GM12878 (cell line): ENCODE results near the gene NPTX1. TPM values are rescaled to one million over a fixed set of nuclear protein-coding genes. Genes with fewer than 3 reads are reported as not detected.

Source experiments
- ATAC-seq: fragments of 200-7000 bp; cut with Tn5 transposase; 3 replicates; pipeline ENCODE4 v1.9.1; 2020; ENCODE audit warnings: mild to moderate bottlenecking, moderate library complexity
- BruUV-seq: library from RNA; stranded (reverse); fragments of 400-500 nt; replicated peaks from 2 replicates; lab custom pipeline; 2021; lab: Mats Ljungman, UMichigan
- CTCF ChIA-PET: fragments of 300-600 bp; sonication (Branson Sonifier 250); formaldehyde crosslinking; extraction: SDS; loops from one replicate; lab custom pipeline; 2021; ENCODE audit warnings: inconsistent platforms; lab: Yijun Ruan, JAX
- POLR2A ChIA-PET: fragments of 350-600 bp; formaldehyde crosslinking; extraction: SDS; loops from one replicate; lab custom pipeline; 2021; ENCODE audit warnings: inconsistent platforms; lab: Charles Lee
- RAD21 ChIA-PET: fragments of 300-600 bp; sonication (Branson Sonifier 250); formaldehyde crosslinking; loops from one replicate; lab custom pipeline; 2023; ENCODE audit warnings: antibody characterized with exemption; ENCODE audit not compliant: unreplicated experiment; lab: Charles Lee
- SMC1A ChIA-PET: fragments of 300-600 bp; sonication (Branson Sonifier 250); formaldehyde crosslinking; loops from one replicate; lab custom pipeline; 2023; ENCODE audit not compliant: unreplicated experiment, uncharacterized antibody; lab: Charles Lee
- DNase-seq: peaks from one replicate; pipeline ENCODE4 v3.0.0-alpha.2; 2011; ENCODE audit warnings: low read depth, low spot score
- FAIRE-seq: peaks from 3 replicates; lab custom pipeline; 2011; peaks lifted over from hg19 to GRCh38; lab: Jason Lieb, UNC
- H2AFZ ChIP-seq: 2 replicates; pipeline ENCODE4 v1.6.0; 2011; ENCODE audit warnings: low read depth, low read length, control low read depth; ENCODE audit not compliant: control insufficient read depth
- H3K27ac ChIP-seq: 2 replicates; pipeline ENCODE4 v1.5.1; 2011; ENCODE audit warnings: control low read depth; ENCODE audit not compliant: control insufficient read depth, insufficient read depth
- H3K27me3 ChIP-seq, 2 experiments: replicated peaks in 1 of 2; 2 replicates each; pipeline versions ENCODE4 v1.6.0 to v1.6.1; 2011; ENCODE audit warnings: low read length in 1 of 2; ENCODE audit not compliant: control insufficient read depth in 2 of 2, insufficient read depth in 2 of 2
- H3K36me3 ChIP-seq, 2 experiments: 2 replicates each; pipeline ENCODE4 v1.5.1; 2011; ENCODE audit warnings: low read length in 1 of 2; ENCODE audit not compliant: control insufficient read depth in 2 of 2, insufficient read depth in 2 of 2
- H3K4me1 ChIP-seq: 2 replicates; pipeline ENCODE4 v1.6.1; 2011; ENCODE audit warnings: mild to moderate bottlenecking, low read length, moderate library complexity, mixed read lengths; ENCODE audit not compliant: control insufficient read depth, insufficient read depth
- H3K4me2 ChIP-seq: 2 replicates; pipeline ENCODE4 v1.6.0; 2011; ENCODE audit warnings: control low read depth; ENCODE audit not compliant: control insufficient read depth, insufficient read depth
- H3K4me3 ChIP-seq: fragments of 200-600 bp; sonication (generic); 2 replicates; pipeline ENCODE4 v1.5.1; 2016
- H3K79me2 ChIP-seq: 2 replicates; pipeline ENCODE4 v1.6.0; 2011; ENCODE audit warnings: low read length; ENCODE audit not compliant: control insufficient read depth, insufficient read depth
- H3K9ac ChIP-seq: 2 replicates; pipeline ENCODE4 v1.8.0; 2011; ENCODE audit warnings: low read length, control low read depth, mixed read lengths; ENCODE audit not compliant: control insufficient read depth, insufficient read depth
- H3K9me3 ChIP-seq: replicated peaks from 3 replicates; pipeline ENCODE4 v1.5.1; 2011; ENCODE audit warnings: mild to moderate bottlenecking, low read length; ENCODE audit not compliant: control insufficient read depth, insufficient read depth
- H4K20me1 ChIP-seq: 2 replicates; pipeline ENCODE4 v1.6.0; 2011; ENCODE audit not compliant: control insufficient read depth, insufficient read depth
- BCL3 ChIP-seq: IDR thresholded peaks from 2 replicates; pipeline ENCODE4 v1.6.1; 2011; ENCODE audit warnings: borderline replicate concordance, low read depth, mild to moderate bottlenecking, moderate library complexity, low read length; ENCODE audit not compliant: insufficient read depth, poor library complexity, severe bottlenecking
- CREM ChIP-seq: IDR thresholded peaks from 2 replicates; pipeline ENCODE4 v1.6.1; 2014; ENCODE audit warnings: antibody characterized with exemption, low read depth
- EZH2 ChIP-seq: IDR thresholded peaks from 2 replicates; pipeline ENCODE4 v1.6.1; 2012; ENCODE audit warnings: low read depth, mild to moderate bottlenecking, control low read depth, inconsistent platforms, low read length, borderline replicate concordance; ENCODE audit not compliant: control insufficient read depth
- IRF5 ChIP-seq: fragments of 450-650 bp; IDR thresholded peaks from 2 replicates; pipeline ENCODE4 v1.6.1; 2017; ENCODE audit warnings: borderline replicate concordance
- SIN3A ChIP-seq: IDR thresholded peaks from 2 replicates; pipeline ENCODE4 v1.6.1; 2012; ENCODE audit warnings: low read depth, low read length, improper control_type of control experiment
- ZBTB33 ChIP-seq: fragments of 450-650 bp; IDR thresholded peaks from 2 replicates; pipeline ENCODE4 v1.6.1; 2017; ENCODE audit warnings: mild to moderate bottlenecking
- ZNF384 ChIP-seq: IDR thresholded peaks from 2 replicates; pipeline ENCODE4 v1.6.1; 2012; ENCODE audit warnings: low read depth, mild to moderate bottlenecking, low read length, improper control_type of control experiment, borderline replicate concordance
- WGBS: methylation state at CpG from one replicate; pipeline ENCODE4 v1.1.6; 2016; ENCODE audit warnings: low lambda C conversion rate; ENCODE audit not compliant: insufficient replicate concordance, insufficient coverage; ENCODE audit errors: missing lambda C conversion rate; 5-methylcytosine and 5-hydroxymethylcytosine counted together
- in situ Hi-C: fragments of 300-500 bp; cut with MboI; formaldehyde crosslinking; loops from 9 replicates; pipeline ENCODE4 v1.14.3; 2018; ENCODE audit warnings: mixed read lengths
- intact Hi-C: fragments of 100-400 bp; cut with micrococcal nuclease; formaldehyde crosslinking; loops from one replicate; pipeline ENCODE4 v1.14.2; 2022; ENCODE audit not compliant: unreplicated experiment
- polyA plus RNA-seq, 11 experiments: library from polyadenylated mRNA; depleted of rRNA in 4 of 11; unstranded in 6 of 11; stranded (reverse) in 5 of 11; fragments of >200 nt; fragmentation: Nextera tagmentation in 4 of 11; fragmentation: Illumina TruSeq in 1 of 11; extraction: Ambion mirVana in 4 of 11; extraction: Trizol in 1 of 11; gene quantifications; 1 replicate in 1 of 11; 2 replicates in 10 of 11; pipeline versions ENCODE4 v1.2.1 to v1.2.3, GENCODE V29; 2011 to 2016; ENCODE audit warnings: inconsistent platforms in 2 of 11, missing spikeins in 2 of 11, low read depth in 1 of 11
- total RNA-seq, 4 experiments: library from RNA; depleted of rRNA in 3 of 4; stranded (reverse); fragments of >200 nt in 3 of 4; fragmentation: Illumina TruSeq in 1 of 4; extraction: Trizol in 1 of 4; gene quantifications; 2 replicates each; pipeline versions ENCODE4 v1.2.1 to v1.2.3, GENCODE V29; 2013 to 2021
- TF ChIP-seq, protein P1 (sequence below): IDR thresholded peaks from 2 replicates; pipeline ENCODE4 v1.6.1; 2012; ENCODE audit warnings: mild to moderate bottlenecking, low read depth, low read length
- TF ChIP-seq, protein P2 (sequence below), 3 experiments: IDR thresholded peaks in 2 of 3; conservative IDR thresholded peaks in 1 of 3; 2 replicates each; pipeline ENCODE4 v1.5.1; 2011; ENCODE audit warnings: low read depth in 3 of 3, low read length in 3 of 3, mild to moderate bottlenecking in 3 of 3, control low read depth in 2 of 3, moderate library complexity in 2 of 3, inconsistent platforms in 1 of 3, mixed read lengths in 1 of 3; ENCODE audit not compliant: control insufficient read depth in 2 of 3, insufficient read depth in 1 of 3; ENCODE audit errors: extremely low read depth in 1 of 3

Gene NPTX1
- total and polyA plus RNA-seq, 10 of the 15 experiments (the other 5 are each of a cell fraction or from before 2014, with no cell fraction given), result not detected

DNA sequence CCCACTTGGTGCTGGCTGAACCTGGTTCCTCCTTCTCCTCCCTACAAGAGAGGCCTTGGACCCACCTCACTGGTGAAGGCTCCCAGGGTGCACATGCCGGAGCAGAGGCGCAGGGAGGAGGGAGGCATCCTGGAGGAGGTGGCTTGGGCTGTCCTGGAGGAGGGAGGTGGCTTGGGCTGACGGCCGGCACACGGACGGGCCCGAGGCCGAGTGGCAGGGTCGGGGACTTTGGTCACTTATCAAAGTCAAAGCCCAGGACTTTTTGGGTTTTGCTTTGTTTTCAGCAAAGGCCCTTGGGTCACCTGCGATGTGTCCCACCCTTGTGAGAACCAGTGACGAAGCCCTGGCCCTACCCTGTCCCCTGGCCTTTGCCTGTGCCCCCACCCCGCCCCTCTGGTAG is 32.9 kb downstream of the NPTX1 start (continued):
- TF ChIP-seq BCL3 (no peak), CREM (no peak)
- TF ChIP-seq, protein P1, sequence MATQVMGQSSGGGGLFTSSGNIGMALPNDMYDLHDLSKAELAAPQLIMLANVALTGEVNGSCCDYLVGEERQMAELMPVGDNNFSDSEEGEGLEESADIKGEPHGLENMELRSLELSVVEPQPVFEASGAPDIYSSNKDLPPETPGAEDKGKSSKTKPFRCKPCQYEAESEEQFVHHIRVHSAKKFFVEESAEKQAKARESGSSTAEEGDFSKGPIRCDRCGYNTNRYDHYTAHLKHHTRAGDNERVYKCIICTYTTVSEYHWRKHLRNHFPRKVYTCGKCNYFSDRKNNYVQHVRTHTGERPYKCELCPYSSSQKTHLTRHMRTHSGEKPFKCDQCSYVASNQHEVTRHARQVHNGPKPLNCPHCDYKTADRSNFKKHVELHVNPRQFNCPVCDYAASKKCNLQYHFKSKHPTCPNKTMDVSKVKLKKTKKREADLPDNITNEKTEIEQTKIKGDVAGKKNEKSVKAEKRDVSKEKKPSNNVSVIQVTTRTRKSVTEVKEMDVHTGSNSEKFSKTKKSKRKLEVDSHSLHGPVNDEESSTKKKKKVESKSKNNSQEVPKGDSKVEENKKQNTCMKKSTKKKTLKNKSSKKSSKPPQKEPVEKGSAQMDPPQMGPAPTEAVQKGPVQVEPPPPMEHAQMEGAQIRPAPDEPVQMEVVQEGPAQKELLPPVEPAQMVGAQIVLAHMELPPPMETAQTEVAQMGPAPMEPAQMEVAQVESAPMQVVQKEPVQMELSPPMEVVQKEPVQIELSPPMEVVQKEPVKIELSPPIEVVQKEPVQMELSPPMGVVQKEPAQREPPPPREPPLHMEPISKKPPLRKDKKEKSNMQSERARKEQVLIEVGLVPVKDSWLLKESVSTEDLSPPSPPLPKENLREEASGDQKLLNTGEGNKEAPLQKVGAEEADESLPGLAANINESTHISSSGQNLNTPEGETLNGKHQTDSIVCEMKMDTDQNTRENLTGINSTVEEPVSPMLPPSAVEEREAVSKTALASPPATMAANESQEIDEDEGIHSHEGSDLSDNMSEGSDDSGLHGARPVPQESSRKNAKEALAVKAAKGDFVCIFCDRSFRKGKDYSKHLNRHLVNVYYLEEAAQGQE, result no peak
- TF ChIP-seq, all 136 proteins: peak for 0

- FAIRE-seq (no peak), DNase-seq (no peak), ATAC-seq (no peak)
- RAD21 ChIA-PET, result no interaction called here
- CTCF ChIA-PET, result no interaction called here
- Histone ChIP-seq H3K36me3 (no peaks in the 10 kb centered on the region), H3K27me3 (no peaks in the 10 kb centered on the region; a peak in 1 of 4 replicates), H3K4me3 (no peak overlapping the region), H3K9me3 (no peaks in the 10 kb centered on the region), H3K79me2 (no peaks in the 10 kb centered on the region), H3K27ac (no peak overlapping the region), H4K20me1 (no peaks in the 10 kb centered on the region), H3K4me2 (no peak overlapping the region), H3K9ac (no peak overlapping the region), H3K4me1 (no peaks in the 10 kb centered on the region), H2AFZ (no peak overlapping the region)
- 33% methylated on average over 3 of the region's 4 CpGs for WGBS
- intact Hi-C loops (no loop called here), in situ Hi-C loops (no loop called here)
- SMC1A ChIA-PET, result interaction anchor here (0.6 kb wide), 1 partner anchor 29 kb away, joined by 3 read pairs; no protein-coding TSS in a partner anchor
- POLR2A ChIA-PET, result no interaction called here
- BruUV-seq, result no TSS peak
- TF ChIP-seq IRF5 (no peak), ZNF384 (no peak), EZH2 (no peak), ZBTB33 (no peak), SIN3A (no peak)
- TF ChIP-seq, protein P2, sequence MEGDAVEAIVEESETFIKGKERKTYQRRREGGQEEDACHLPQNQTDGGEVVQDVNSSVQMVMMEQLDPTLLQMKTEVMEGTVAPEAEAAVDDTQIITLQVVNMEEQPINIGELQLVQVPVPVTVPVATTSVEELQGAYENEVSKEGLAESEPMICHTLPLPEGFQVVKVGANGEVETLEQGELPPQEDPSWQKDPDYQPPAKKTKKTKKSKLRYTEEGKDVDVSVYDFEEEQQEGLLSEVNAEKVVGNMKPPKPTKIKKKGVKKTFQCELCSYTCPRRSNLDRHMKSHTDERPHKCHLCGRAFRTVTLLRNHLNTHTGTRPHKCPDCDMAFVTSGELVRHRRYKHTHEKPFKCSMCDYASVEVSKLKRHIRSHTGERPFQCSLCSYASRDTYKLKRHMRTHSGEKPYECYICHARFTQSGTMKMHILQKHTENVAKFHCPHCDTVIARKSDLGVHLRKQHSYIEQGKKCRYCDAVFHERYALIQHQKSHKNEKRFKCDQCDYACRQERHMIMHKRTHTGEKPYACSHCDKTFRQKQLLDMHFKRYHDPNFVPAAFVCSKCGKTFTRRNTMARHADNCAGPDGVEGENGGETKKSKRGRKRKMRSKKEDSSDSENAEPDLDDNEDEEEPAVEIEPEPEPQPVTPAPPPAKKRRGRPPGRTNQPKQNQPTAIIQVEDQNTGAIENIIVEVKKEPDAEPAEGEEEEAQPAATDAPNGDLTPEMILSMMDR (IDR thresholded peaks at IDR 0.05 in 2 of 3, conservative IDR thresholded peaks at IDR 0.05 in 1 of 3; ENCODE audit: control insufficient read depth in 2 of 3, extremely low read depth in 1 of 3, insufficient read depth in 1 of 3, low read depth in 3 of 3, low read length in 3 of 3), result no peak
Measured at GRCh38 chr17:80442764-80443163, 33.6 kb downstream of the NPTX1 start.
